ENCODE data around the gene FOXS1.

GRCh38 chr20:31835554-31835953 lies 9.8 kb downstream of the FOXS1 start:
- TF ChIP-seq POLR2A (IDR thresholded peaks at IDR 0.05), result no peak
- no peak for TF ChIP-seq CTCF (IDR thresholded peaks at IDR 0.05)
